CD8-positive, alpha-beta memory T cell (primary cell): ENCODE data around the gene RACGAP1. TPM values are rescaled to one million over a fixed set of nuclear protein-coding genes. Genes with fewer than 3 reads are reported as not detected.

Source experiments
- CTCF ChIA-PET: fragments of 350-600 bp; sonication (Branson Sonifier 250); formaldehyde crosslinking; loops from one replicate; lab custom pipeline; 2021; ENCODE audit warnings: antibody characterized with exemption; lab: Charles Lee
- POLR2A ChIA-PET: fragments of 350-600 bp; sonication (Branson Sonifier 250); formaldehyde crosslinking; loops from one replicate; lab custom pipeline; 2021; ENCODE audit warnings: antibody characterized with exemption; lab: Charles Lee
- DNase-seq, 5 donors: peaks; one replicate each; pipeline versions ENCODE4 v3.0.0 to v3.0.0-alpha.2; 2020 to 2022; ENCODE audit warnings: mixed read lengths in 1 of 5
- H3K27ac ChIP-seq: one replicate; pipeline ENCODE4 v1.7.0; 2013; ENCODE audit warnings: low read depth, mild to moderate bottlenecking, low read length, moderate library complexity
- H3K27me3 ChIP-seq: 2 replicates; pipeline ENCODE4 v1.7.0; 2013; ENCODE audit warnings: low read length, mild to moderate bottlenecking; ENCODE audit not compliant: insufficient read depth, poor library complexity, severe bottlenecking
- H3K36me3 ChIP-seq: 2 replicates; pipeline ENCODE4 v1.7.0; 2013; ENCODE audit warnings: mild to moderate bottlenecking, low read length, moderate library complexity; ENCODE audit not compliant: insufficient read depth
- H3K4me1 ChIP-seq: 2 replicates; pipeline ENCODE4 v1.7.0; 2013; ENCODE audit warnings: mild to moderate bottlenecking, low read length, moderate library complexity; ENCODE audit not compliant: insufficient read depth
- H3K4me3 ChIP-seq: 2 replicates; pipeline ENCODE4 v1.7.0; 2013; ENCODE audit warnings: mild to moderate bottlenecking, low read length
- H3K9me3 ChIP-seq: 2 replicates; pipeline ENCODE4 v1.7.0; 2013; ENCODE audit warnings: mild to moderate bottlenecking, low read length
- H3K27ac Mint-ChIP-seq, 8 donors: one replicate each; pipeline ENCODE4 v1.8.0; 2020 to 2021; ENCODE audit warnings: mixed read lengths in 8 of 8, mild to moderate bottlenecking in 6 of 8, inconsistent platforms in 3 of 8, moderate library complexity in 3 of 8
- H3K27me3 Mint-ChIP-seq, 2 donors: one replicate each; pipeline ENCODE4 v1.8.0; 2020 to 2021; ENCODE audit warnings: mixed read lengths in 2 of 2, mild to moderate bottlenecking in 1 of 2, moderate library complexity in 1 of 2
- H3K36me3 Mint-ChIP-seq, 3 donors: one replicate each; pipeline ENCODE4 v1.8.0; 2020 to 2021; ENCODE audit warnings: mixed read lengths in 3 of 3, inconsistent platforms in 1 of 3, mild to moderate bottlenecking in 1 of 3
- H3K4me1 Mint-ChIP-seq, 3 donors: one replicate each; pipeline ENCODE4 v1.8.0; 2020 to 2021; ENCODE audit warnings: mixed read lengths in 3 of 3, inconsistent platforms in 1 of 3, mild to moderate bottlenecking in 1 of 3
- H3K4me3 Mint-ChIP-seq, 7 donors: one replicate each; pipeline ENCODE4 v1.8.0; 2020 to 2021; ENCODE audit warnings: mixed read lengths in 7 of 7, mild to moderate bottlenecking in 6 of 7, moderate library complexity in 4 of 7, inconsistent platforms in 2 of 7
- H3K9me3 Mint-ChIP-seq, 5 donors: one replicate each; pipeline ENCODE4 v1.8.0; 2020 to 2022; ENCODE audit warnings: mixed read lengths in 5 of 5, mild to moderate bottlenecking in 3 of 5, moderate library complexity in 2 of 5, inconsistent platforms in 1 of 5
- polyA plus RNA-seq: library from polyadenylated mRNA; unstranded; fragments of 300-500 nt; fragmentation: Illumina TruSeq; gene quantifications from one replicate; pipeline ENCODE4 v1.2.3, GENCODE V29; 2021
- total RNA-seq, 2 experiments: library from RNA; stranded (reverse); gene quantifications; one replicate each; pipeline ENCODE4 v1.2.3, GENCODE V29; 2021

The RACGAP1 gene
- total and polyA plus RNA-seq, 3 experiments from 2014 or later: 11.9 to 84.3 (median 79.3) TPM

DNA sequence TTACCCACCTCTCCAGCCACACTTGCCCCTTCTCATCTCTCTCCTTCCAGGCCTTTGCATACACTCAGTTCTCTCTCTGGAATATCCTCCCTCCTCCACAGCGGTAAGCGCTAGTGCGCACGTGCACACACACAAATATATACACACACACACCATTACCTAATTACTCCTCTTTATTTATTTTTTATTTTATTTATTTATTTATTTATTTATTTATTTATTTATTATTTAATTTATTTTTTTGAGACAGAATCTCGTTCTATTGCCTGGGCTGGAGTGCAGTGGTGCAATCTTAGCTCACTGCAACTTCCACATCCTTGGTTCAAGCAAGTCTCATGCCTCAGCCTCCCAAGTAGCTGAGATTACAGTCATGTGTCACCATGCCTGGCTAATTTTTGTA is 43.8 kb upstream of the RACGAP1 start:
- Mint-ChIP-seq H3K27ac (no peak overlapping the region), H3K4me1 (peaks cover 4 to 8% (median 5%) of the 10 kb centered on the region in 3 donors), H3K36me3 (peaks cover 0 to 1% (median 0%) of the 10 kb centered on the region in 3 donors), H3K4me3 (no peak overlapping the region), H3K9me3 (no peaks in the 10 kb centered on the region), H3K27me3 (peaks cover 3 to 4% of the 10 kb centered on the region in 2 donors)
- Histone ChIP-seq H3K4me1 (no peaks in the 10 kb centered on the region), H3K4me3 (no peak overlapping the region), H3K27me3 (no peaks in the 10 kb centered on the region), H3K36me3 (no peaks in the 10 kb centered on the region), H3K9me3 (no peaks in the 10 kb centered on the region), H3K27ac (no peak overlapping the region)
- POLR2A ChIA-PET: interaction anchor here (0.7 kb wide), 1 partner anchor 607 kb away, joined by 4 read pairs; no protein-coding TSS in a partner anchor
- CTCF ChIA-PET: interaction anchor here (1.4 to 7.0 kb wide), 8 partner anchors 9 to 123 kb away, joined by 3 to 69 read pairs (median 8); no protein-coding TSS in a partner anchor
- DNase-seq: no peak

DNA sequence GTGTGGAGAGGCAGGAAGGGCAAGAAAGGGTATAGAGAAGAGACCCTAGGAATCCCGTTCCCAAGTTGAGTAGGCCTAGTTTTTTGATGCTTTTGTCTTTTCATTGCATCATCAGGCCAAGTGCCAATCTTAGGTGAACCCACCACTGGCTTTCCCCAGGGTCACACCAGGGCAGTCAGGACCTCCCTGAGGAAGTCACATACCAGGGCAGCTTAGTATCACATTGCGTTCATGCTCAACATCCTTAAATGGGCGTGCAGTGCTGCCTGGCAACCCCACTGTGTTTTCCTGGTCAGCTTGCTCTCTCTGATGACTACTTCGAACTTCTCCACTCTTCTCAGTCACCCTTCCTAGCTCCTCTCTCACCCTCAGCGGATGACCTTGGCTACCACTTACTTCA is 41.1 kb upstream of the RACGAP1 start:
- CTCF ChIA-PET: interaction anchor here (0.5 to 7.0 kb wide), 6 partner anchors 18 to 115 kb away, joined by 3 to 69 read pairs (median 4); no protein-coding TSS in a partner anchor
- no peaks in the 10 kb centered on the region for H3K27me3 ChIP-seq
- peaks cover 4 to 10% (median 5%) of the 10 kb centered on the region in 3 donors for H3K4me1 Mint-ChIP-seq
- POLR2A ChIA-PET: interaction anchor here (0.6 to 0.7 kb wide), 2 partner anchors 47 to 959 kb away, joined by 3 read pairs; no protein-coding TSS in a partner anchor
- no peaks in the 10 kb centered on the region for H3K4me1 ChIP-seq
- H3K27ac ChIP-seq: no peak overlapping the region
- no peak overlapping the region for H3K4me3 Mint-ChIP-seq
- H3K36me3 ChIP-seq: no peaks in the 10 kb centered on the region
- peaks cover 10 to 12% of the 10 kb centered on the region in 2 donors for H3K27me3 Mint-ChIP-seq
- H3K4me3 ChIP-seq: no peak overlapping the region
- H3K9me3 Mint-ChIP-seq: no peaks in the 10 kb centered on the region
- H3K9me3 ChIP-seq: no peaks in the 10 kb centered on the region
- no peak overlapping the region for H3K27ac Mint-ChIP-seq
- DNase-seq: peak in 1 of 5 donors; percentile 13
- H3K36me3 Mint-ChIP-seq: peaks cover 0 to 1% (median 0%) of the 10 kb centered on the region in 3 donors

DNA sequence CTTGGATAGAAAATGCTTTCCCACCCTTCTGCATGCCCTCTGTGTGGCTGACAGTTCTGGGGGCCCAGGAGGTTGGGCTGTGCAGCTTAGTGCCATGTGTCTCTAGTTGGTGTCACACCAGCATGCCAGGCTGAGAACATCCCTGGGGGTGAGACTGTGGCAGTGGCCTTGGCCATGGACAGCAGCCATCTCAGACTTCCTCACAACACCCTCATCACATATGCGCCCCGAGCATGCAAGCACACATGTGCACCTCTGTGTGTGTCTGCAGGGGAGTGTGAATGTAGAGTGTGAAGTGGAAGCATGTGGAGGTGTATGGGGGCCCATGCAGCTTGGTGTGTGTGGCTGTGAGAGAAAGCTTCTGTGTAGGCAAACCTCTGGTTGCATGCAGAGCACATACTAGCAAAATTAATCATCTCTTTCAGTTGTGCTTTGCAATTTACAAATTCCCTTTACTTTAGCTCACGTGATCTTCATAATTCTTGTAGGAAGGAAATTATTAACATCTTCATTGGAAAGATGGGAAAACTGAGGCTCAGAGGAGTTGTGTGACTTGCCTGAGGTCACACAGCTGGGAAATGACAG is 40.5 kb upstream of the RACGAP1 start:
- Histone ChIP-seq H3K9me3 (no peaks in the 10 kb centered on the region), H3K27ac (no peak overlapping the region), H3K36me3 (no peaks in the 10 kb centered on the region), H3K4me1 (no peaks in the 10 kb centered on the region), H3K27me3 (no peaks in the 10 kb centered on the region), H3K4me3 (no peak overlapping the region)
- Mint-ChIP-seq H3K27ac (no peak overlapping the region), H3K4me3 (no peak overlapping the region), H3K27me3 (peaks cover 13 to 16% of the 10 kb centered on the region in 2 donors), H3K9me3 (no peaks in the 10 kb centered on the region), H3K36me3 (peaks cover 0 to 1% (median 0%) of the 10 kb centered on the region in 3 donors), H3K4me1 (peaks cover 4 to 16% (median 5%) of the 10 kb centered on the region in 3 donors)
- ChIA-PET CTCF (interaction anchor here (0.5 to 7.0 kb wide), 10 partner anchors 10 to 115 kb away, joined by 3 to 69 read pairs (median 4); no protein-coding TSS in a partner anchor), POLR2A (no interaction called here)
- peak in 1 of 5 donors; percentile 11 for DNase-seq

DNA sequence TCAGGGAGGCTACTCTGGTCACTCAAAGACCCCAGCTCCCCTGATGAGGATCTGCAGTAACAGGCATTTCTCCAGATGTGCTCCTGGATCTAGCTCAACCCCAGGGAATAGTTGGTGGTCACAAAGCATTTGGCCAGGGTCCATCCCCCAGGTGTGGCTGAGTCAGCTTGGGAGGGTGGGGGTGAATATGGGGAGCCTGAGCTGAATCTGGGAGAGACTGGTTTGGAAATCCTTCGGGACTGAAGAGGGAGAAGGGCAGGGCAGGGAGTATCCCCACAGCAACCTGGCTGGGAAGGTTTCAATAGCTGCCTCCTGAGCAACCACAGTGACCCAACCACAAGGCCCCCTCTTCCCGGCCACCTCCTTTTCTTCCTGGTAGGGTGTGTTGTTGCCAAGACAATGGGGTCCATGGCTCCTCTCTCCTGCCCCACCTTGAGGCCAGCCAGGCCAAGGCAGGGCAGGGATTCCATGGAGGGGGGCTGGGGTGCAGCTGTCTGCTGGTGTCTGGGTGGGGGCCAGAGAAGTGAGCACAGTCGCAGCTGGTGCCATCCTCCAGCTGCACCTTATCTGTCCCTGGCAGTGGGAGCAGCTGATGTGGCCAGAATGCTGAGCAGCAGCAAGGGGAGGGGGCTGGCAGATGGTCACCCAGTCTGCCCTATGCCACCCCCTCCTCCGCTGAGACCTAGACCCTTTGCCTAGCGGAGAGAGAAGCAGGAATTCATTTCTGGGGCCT is 37.6 kb upstream of the RACGAP1 start:
- H3K27ac ChIP-seq: no peak overlapping the region
- Mint-ChIP-seq H3K4me3 (no peak overlapping the region), H3K36me3 (no peaks in the 10 kb centered on the region), H3K27me3 (peaks cover 22 to 28% of the 10 kb centered on the region in 2 donors), H3K4me1 (peaks cover 10 to 36% (median 14%) of the 10 kb centered on the region in 3 donors), H3K27ac (no peak overlapping the region), H3K9me3 (no peaks in the 10 kb centered on the region)
- no peaks in the 10 kb centered on the region for H3K9me3 ChIP-seq
- no peaks in the 10 kb centered on the region for H3K27me3 ChIP-seq
- H3K4me3 ChIP-seq: no peak overlapping the region
- DNase-seq: no peak
- POLR2A ChIA-PET: no interaction called here
- H3K36me3 ChIP-seq: no peaks in the 10 kb centered on the region
- CTCF ChIA-PET: interaction anchor here (1.2 to 5.4 kb wide), 3 partner anchors 7 to 95 kb away, joined by 3 to 47 read pairs (median 26); no protein-coding TSS in a partner anchor
- H3K4me1 ChIP-seq: peaks cover 18% of the 10 kb centered on the region

DNA sequence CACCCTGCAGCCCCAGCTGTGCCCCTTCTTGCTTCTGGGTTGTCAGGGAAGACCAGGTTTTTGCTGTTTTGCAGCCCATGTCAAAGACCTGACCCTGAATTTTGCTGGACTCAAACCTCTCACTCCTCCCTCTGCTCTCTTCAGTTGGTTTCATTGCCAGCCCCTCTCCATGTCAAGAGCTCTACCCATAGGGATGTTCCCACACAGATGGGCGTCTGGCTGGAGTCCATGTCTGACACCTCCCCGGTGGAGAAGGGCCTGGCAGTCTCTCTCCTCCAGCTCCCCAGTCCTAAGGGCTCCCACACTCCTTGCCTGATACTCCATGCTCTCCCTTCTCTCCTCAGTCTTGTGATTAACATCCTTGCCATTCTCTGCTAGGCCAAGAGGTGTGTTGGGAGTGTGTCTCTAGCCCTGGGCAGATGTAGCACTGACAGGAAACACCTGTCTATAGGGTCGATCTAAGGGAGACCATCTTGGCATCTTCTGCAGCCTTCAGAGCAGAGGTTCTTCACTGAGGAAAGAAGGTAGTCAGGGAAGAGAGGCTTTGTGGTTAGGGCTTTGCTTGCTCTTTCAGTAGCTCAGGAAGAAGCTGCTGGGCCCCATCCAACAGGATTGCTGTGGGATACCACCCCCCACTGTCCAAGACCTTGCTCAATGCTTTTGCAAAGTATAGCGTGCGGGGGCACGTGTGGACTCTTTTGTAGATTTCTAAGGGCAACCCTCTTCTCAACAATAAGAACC is 36.8 kb upstream of the RACGAP1 start:
- ChIA-PET POLR2A (interaction anchor here (0.5 kb wide), 1 partner anchor 91 kb away, joined by 3 read pairs; no protein-coding TSS in a partner anchor), CTCF (interaction anchor here (0.8 to 5.4 kb wide), 5 partner anchors 8 to 638 kb away, joined by 3 to 47 read pairs (median 12); no protein-coding TSS in a partner anchor)
- H3K36me3 ChIP-seq: no peaks in the 10 kb centered on the region
- Mint-ChIP-seq H3K4me3 (peak overlapping the region in 1 of 7 donors; percentile 7), H3K36me3 (peaks cover 0 to under 1% (median 0%) of the 10 kb centered on the region in 3 donors), H3K27me3 (peaks cover 24 to 29% of the 10 kb centered on the region in 2 donors), H3K4me1 (peaks cover 11 to 38% (median 15%) of the 10 kb centered on the region in 3 donors), H3K27ac (no peak overlapping the region), H3K9me3 (no peaks in the 10 kb centered on the region)
- no peaks in the 10 kb centered on the region for H3K9me3 ChIP-seq
- no peak for DNase-seq
- H3K27ac ChIP-seq: no peak overlapping the region
- H3K27me3 ChIP-seq: peaks cover under 1% of the 10 kb centered on the region
- no peak overlapping the region for H3K4me3 ChIP-seq
- peaks cover 19% of the 10 kb centered on the region for H3K4me1 ChIP-seq

DNA sequence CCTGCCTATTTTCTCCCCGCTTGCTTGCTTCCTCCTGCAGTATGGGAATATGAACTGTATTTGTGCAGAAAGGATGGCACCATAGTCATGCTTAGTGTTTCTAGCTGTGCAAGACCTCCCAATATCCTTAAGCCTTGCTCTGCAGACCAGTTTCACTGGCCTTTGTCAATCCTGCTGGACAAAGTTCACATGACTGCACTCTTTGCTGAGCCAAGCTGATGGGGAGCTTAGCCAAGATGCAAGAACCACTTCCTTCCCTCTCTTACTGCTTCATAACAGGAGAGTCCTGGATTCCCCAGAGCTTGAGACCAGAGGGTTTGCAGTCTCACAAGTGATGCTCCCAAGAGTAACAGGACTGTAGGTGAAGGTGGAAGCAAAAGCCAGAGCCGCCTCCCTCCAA is 35.9 kb upstream of the RACGAP1 start:
- Mint-ChIP-seq H3K4me1 (peaks cover 21 to 47% (median 25%) of the 10 kb centered on the region in 3 donors), H3K27ac (no peak overlapping the region), H3K36me3 (peaks cover 0 to 2% (median 0%) of the 10 kb centered on the region in 3 donors), H3K27me3 (peaks cover 32 to 38% of the 10 kb centered on the region in 2 donors), H3K4me3 (no peak overlapping the region), H3K9me3 (no peaks in the 10 kb centered on the region)
- DNase-seq: no peak
- peaks cover 10% of the 10 kb centered on the region for H3K27me3 ChIP-seq
- H3K4me1 ChIP-seq: peaks cover 29% of the 10 kb centered on the region
- no peak overlapping the region for H3K4me3 ChIP-seq
- POLR2A ChIA-PET: no interaction called here
- no peak overlapping the region for H3K27ac ChIP-seq
- CTCF ChIA-PET: interaction anchor here (1.2 to 5.4 kb wide), 4 partner anchors 9 to 94 kb away, joined by 3 to 47 read pairs (median 12); no protein-coding TSS in a partner anchor
- no peaks in the 10 kb centered on the region for H3K36me3 ChIP-seq
- no peaks in the 10 kb centered on the region for H3K9me3 ChIP-seq

DNA sequence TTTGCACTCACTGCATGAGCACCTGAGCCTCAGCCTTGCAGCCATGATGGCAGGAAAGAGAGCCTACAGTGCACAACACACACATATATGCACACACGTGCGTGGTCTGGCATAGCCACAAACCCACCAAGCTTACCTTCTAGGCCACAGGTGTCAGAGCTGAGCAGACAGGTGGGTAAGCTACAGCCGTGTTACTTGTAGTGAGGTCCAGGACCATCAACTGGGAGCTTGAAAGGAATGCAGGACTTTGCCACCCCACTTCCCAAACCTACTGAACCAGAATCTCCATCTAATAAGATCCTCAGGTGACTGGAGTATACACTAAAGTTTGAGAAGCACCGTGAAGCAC is 34.8 kb upstream of the RACGAP1 start:
- Mint-ChIP-seq H3K9me3 (no peaks in the 10 kb centered on the region), H3K27me3 (peaks cover 35 to 45% of the 10 kb centered on the region in 2 donors), H3K4me1 (peaks cover 27 to 54% (median 32%) of the 10 kb centered on the region in 3 donors), H3K36me3 (peaks cover 0 to 2% (median 0%) of the 10 kb centered on the region in 3 donors), H3K4me3 (peak overlapping the region in 4 of 7 donors; percentile 27 to 72 (median 56)), H3K27ac (peak overlapping the region in 2 of 8 donors; percentile 50 to 64)
- Histone ChIP-seq H3K4me3 (no peak overlapping the region), H3K36me3 (no peaks in the 10 kb centered on the region), H3K27ac (no peak overlapping the region), H3K27me3 (peaks cover 12% of the 10 kb centered on the region), H3K4me1 (peaks cover 33% of the 10 kb centered on the region), H3K9me3 (no peaks in the 10 kb centered on the region)
- ChIA-PET POLR2A (interaction anchor here (0.6 kb wide), 1 partner anchor 52 kb away, joined by 3 read pairs; the partner anchor contains the start of gene COX14), CTCF (interaction anchor here (1.2 to 5.4 kb wide), 7 partner anchors 10 to 116 kb away, joined by 3 to 47 read pairs (median 12); partner anchors contain the start of gene COX14)
- no peak for DNase-seq
